Retinal pigment epithelial cell (primary cell): Measurements from ENCODE around the gene DLK1.

Experiments
- DNase-seq: peaks from one replicate; pipeline ENCODE4 v3.0.0-alpha.2; 2010; ENCODE audit warnings: low read depth
- H3K4me3 ChIP-seq: 2 replicates; pipeline ENCODE4 v1.5.1; 2011; ENCODE audit warnings: mild to moderate bottlenecking, low read length, control low read depth, moderate library complexity
- TF ChIP-seq, protein P1 (sequence below): conservative IDR thresholded peaks from 2 replicates; pipeline ENCODE4 v1.5.1; 2011; ENCODE audit warnings: low read depth, low read length, control low read depth, inconsistent platforms

The DLK1 gene

GRCh38 chr14:100687386-100687785 lies 39.3 kb upstream of the DLK1 start:
- H3K4me3 ChIP-seq = no peak overlapping the region
- DNase-seq = no peak
- TF ChIP-seq, protein P1, sequence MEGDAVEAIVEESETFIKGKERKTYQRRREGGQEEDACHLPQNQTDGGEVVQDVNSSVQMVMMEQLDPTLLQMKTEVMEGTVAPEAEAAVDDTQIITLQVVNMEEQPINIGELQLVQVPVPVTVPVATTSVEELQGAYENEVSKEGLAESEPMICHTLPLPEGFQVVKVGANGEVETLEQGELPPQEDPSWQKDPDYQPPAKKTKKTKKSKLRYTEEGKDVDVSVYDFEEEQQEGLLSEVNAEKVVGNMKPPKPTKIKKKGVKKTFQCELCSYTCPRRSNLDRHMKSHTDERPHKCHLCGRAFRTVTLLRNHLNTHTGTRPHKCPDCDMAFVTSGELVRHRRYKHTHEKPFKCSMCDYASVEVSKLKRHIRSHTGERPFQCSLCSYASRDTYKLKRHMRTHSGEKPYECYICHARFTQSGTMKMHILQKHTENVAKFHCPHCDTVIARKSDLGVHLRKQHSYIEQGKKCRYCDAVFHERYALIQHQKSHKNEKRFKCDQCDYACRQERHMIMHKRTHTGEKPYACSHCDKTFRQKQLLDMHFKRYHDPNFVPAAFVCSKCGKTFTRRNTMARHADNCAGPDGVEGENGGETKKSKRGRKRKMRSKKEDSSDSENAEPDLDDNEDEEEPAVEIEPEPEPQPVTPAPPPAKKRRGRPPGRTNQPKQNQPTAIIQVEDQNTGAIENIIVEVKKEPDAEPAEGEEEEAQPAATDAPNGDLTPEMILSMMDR = no peak

DNA sequence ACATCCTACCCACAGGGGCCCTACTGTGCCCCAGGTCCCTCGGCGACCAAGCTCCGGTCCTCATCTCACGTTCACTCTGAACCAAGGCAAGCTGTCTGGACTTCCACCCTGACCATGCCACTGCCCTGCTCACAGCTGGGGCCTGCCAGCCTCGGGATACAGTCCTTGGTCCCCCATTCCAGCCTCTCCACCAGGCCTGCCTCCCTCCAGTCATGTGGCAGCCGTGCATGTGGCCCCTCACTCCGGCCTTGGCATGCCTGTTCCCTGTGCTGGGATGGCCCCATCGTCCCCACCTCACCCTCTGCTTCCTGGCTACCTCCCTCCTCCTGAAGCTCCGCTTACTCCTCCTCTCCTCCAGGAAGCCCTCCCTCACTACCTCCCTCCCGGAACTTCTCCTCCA lies 38.6 kb upstream of the DLK1 start:
- TF ChIP-seq, protein P1 = no peak
- DNase-seq = no peak

DNA sequence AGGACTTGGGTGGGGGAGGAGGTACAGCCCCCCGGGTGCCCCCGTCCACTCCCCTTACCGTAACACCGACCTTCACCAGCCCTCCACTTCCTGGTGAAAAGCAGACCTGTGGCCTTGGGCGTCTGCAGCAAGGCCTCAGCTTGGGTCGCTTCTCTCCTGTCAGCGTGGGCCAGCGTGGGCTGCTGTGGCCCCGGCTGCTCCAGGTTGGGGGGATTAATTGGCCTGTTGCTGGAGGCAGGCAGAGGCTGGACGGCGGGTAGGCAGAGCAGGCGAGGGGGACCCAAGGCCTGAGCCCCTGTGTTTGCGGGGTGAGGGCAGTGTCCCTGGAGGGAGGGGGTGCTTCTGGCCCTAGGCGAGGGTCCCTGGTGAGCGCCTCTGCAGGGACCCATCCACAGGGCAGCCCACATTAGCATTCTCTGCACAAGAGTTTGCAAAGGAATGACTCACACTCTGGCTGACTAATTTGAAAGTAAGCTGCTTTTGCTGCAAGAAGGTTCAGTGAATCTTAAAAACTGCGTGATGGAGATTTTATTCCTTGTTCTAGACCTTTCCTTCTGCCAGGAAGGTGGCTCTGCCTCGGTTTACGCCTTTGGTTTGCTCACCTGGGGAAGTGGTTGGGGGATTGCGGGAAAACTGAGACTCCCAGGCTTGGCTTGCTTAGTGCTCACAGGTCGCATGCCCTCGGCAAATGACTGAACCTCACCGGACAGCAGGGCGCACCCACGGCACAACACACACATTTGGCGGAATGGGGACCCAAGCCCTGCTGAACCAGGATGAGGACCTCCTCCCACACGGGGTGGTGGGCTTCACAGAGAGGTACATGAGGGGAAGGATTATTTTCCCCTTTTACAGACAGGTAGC lies 37.9 kb upstream of the DLK1 start:
- peak; percentile 43 for DNase-seq
- no peak overlapping the region for H3K4me3 ChIP-seq
- TF ChIP-seq, protein P1 = no peak

More for the DNA sequence above, 38.6 kb upstream of the DLK1 start:
- no peak overlapping the region for H3K4me3 ChIP-seq

- H3K4me3 ChIP-seq = no peak overlapping the region
- DNase-seq = no peak
- TF ChIP-seq, protein P1 = no peak
These were observed 36.0 kb upstream of the DLK1 start for GRCh38 chr14:100690672-100691071.

GRCh38 chr14:100691395-100692056 lies 35.2 kb upstream of the DLK1 start:
- no peak for DNase-seq
- H3K4me3 ChIP-seq = no peak overlapping the region
- TF ChIP-seq, protein P1 = no peak

DNA sequence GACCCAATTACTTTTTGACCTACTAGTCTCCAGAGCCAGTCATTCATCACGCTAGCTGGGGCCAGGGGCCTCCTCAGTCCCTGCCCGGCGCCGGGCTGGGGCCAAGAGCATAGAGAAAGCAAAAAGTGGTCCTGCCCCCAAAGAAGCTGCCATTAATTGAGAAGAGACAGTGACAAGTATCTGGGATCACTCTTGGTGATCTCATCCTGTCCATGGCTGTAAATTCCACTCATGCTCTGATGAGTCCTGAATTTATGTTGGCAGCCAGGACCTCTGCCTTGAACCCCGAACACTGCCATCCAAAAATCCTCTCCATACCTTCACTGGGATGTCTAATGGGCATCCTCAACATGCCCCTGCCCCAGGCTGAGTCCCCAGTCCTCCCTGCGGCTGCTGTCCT lies 34.4 kb upstream of the DLK1 start:
- TF ChIP-seq, protein P1 = no peak
- H3K4me3 ChIP-seq = no peak overlapping the region
- no peak for DNase-seq
